ENCODE data around the gene CPPED1.

GRCh38 chr16:12760819-12761611 lies 42.7 kb downstream of the CPPED1 start:
- no peak for TF ChIP-seq CTCF (IDR thresholded peaks at IDR 0.05)
- TF ChIP-seq POLR2AphosphoS5 (IDR thresholded peaks at IDR 0.05) = no peak
- no peak for TF ChIP-seq POLR2A (IDR thresholded peaks at IDR 0.05)

Measured in sigmoid colon (tissue), 4 donors.